ENCODE data around the gene KIF17.
A peak's percentile ranks its signal among the peaks of the same experiment; 100 is the strongest.
"Not testable (repeated sequence)": the region's sequence is repeated elsewhere in the genome, so short reads cannot be mapped to it uniquely, and the experiment has no call there.

Gene KIF17

DNA sequence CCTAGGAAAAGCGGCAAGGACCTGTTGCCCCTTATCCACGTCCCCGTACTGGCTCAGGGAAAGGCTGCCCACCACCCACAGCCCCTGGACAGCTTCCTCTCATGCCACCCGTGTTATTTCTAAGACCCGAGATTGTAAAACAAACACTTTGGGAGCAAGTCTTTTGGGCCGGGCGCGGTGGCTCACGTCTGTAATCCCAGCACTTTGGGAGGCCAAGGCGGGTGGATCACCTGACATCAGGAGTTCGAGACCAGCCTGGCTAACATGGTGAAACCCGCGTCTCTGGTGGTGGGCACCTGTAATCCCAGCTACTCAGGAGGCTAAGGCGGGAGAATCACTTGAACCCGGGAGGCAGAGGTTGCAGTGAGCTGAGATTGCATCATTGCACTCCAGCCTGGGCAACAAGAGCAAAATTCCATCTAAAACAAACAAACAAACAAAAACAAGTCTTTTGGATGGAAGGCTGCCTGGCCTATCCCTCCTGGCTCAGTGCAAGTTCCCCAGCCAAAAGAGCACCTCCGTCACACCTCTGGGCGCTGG lies 606 bp upstream of the KIF17 start:
- Histone ChIP-seq H3K9ac (ENCODE audit: low read depth, low read length) (peak overlapping the region; percentile 26), H3K4me3 (ENCODE audit: low read length) (peak overlapping the region; percentile 70), H3K4me2 (ENCODE audit: low read length) (peak overlapping the region; percentile 86)
- H3K36me3 ChIP-seq (ENCODE audit: insufficient read depth, low read length); H3K4me1 ChIP-seq (ENCODE audit: control insufficient read depth, insufficient read depth, low read length); H3K27me3 ChIP-seq (ENCODE audit: control insufficient read depth, insufficient read depth, low read length); H3K9me3 ChIP-seq (replicated peaks; ENCODE audit: low read length): not testable (repeated sequence)

- no peak overlapping the region for H3K4me2 ChIP-seq (ENCODE audit: low read length)
- no peak overlapping the region for H3K9ac ChIP-seq (ENCODE audit: low read depth, low read length)
- H3K4me3 ChIP-seq (ENCODE audit: low read length) = no peak overlapping the region
- H3K27me3 ChIP-seq (ENCODE audit: control insufficient read depth, insufficient read depth, low read length) = peaks cover 9% of the 10 kb centered on the region
- H3K36me3 ChIP-seq (ENCODE audit: insufficient read depth, low read length) = no peaks in the 10 kb centered on the region
- H3K4me1 ChIP-seq (ENCODE audit: control insufficient read depth, insufficient read depth, low read length) = peaks cover 4% of the 10 kb centered on the region
- H3K9me3 ChIP-seq (replicated peaks; ENCODE audit: low read length) = no peaks in the 10 kb centered on the region
Observed at GRCh38 chr1:20716232-20716631, 1.6 kb downstream of the KIF17 start.

DNA sequence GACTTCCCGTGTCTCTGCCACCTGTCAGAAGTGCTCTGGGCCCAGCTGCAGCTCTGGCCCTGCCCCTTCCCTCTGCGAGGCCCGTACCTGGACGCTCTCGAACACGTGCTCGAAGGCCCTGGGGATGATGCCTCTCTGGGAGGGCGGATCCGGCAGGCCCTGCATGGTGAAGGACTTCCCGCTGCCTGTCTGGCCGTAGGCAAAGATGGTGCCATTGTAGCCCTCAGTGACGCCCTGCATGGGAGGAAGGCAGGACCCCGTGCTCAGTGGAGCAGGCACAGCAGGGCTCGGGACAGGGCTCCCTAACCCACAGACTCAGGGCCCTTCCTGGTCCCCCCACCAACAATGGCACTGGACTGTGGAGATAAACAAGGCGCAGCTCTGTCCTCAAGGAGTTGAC lies 2.4 kb downstream of the KIF17 start:
- no peaks in the 10 kb centered on the region for H3K36me3 ChIP-seq (ENCODE audit: insufficient read depth, low read length)
- no peak overlapping the region for H3K4me3 ChIP-seq (ENCODE audit: low read length)
- no peaks in the 10 kb centered on the region for H3K9me3 ChIP-seq (replicated peaks; ENCODE audit: low read length)
- H3K27me3 ChIP-seq (ENCODE audit: control insufficient read depth, insufficient read depth, low read length) = peaks cover 9% of the 10 kb centered on the region
- no peak overlapping the region for H3K9ac ChIP-seq (ENCODE audit: low read depth, low read length)
- peaks cover 4% of the 10 kb centered on the region for H3K4me1 ChIP-seq (ENCODE audit: control insufficient read depth, insufficient read depth, low read length)
- H3K4me2 ChIP-seq (ENCODE audit: low read length) = no peak overlapping the region

DNA sequence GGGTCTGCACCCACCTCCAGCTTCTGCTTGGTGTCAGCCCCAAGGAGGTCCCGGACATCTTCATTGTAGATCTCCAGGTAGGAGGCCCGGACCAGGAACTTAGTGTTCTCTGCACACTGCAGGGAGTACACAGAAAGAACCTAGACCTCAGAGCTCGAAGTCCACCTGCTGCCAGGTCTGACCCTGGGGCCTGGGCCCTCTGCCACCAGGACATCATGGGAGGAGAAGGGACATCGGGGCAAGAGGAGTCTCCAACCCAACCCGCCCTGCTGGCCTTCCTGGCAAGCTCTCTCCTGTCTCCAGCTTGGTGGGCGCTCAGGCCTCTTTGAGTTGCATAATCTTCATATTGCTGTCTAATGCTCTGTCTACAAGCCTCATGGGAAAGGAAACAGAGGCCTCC lies 4.4 kb downstream of the KIF17 start:
- no peaks in the 10 kb centered on the region for H3K9me3 ChIP-seq (replicated peaks; ENCODE audit: low read length)
- H3K36me3 ChIP-seq (ENCODE audit: insufficient read depth, low read length) = no peaks in the 10 kb centered on the region
- peaks cover 12% of the 10 kb centered on the region for H3K27me3 ChIP-seq (ENCODE audit: control insufficient read depth, insufficient read depth, low read length)
- H3K4me1 ChIP-seq (ENCODE audit: control insufficient read depth, insufficient read depth, low read length) = peaks cover 4% of the 10 kb centered on the region
- H3K9ac ChIP-seq (ENCODE audit: low read depth, low read length) = no peak overlapping the region
- H3K4me2 ChIP-seq (ENCODE audit: low read length) = no peak overlapping the region
- no peak overlapping the region for H3K4me3 ChIP-seq (ENCODE audit: low read length)

- Histone ChIP-seq H3K4me2 (ENCODE audit: low read length) (no peak overlapping the region), H3K4me3 (ENCODE audit: low read length) (no peak overlapping the region), H3K9ac (ENCODE audit: low read depth, low read length) (no peak overlapping the region)
Observed at GRCh38 chr1:20712215-20712577, 5.6 kb downstream of the KIF17 start.

GRCh38 chr1:20711285-20712214 lies 6.3 kb downstream of the KIF17 start:
- no peaks in the 10 kb centered on the region for H3K9me3 ChIP-seq (replicated peaks; ENCODE audit: low read length)
- H3K36me3 ChIP-seq (ENCODE audit: insufficient read depth, low read length) = no peaks in the 10 kb centered on the region
- no peak overlapping the region for H3K9ac ChIP-seq (ENCODE audit: low read depth, low read length)
- no peak overlapping the region for H3K4me3 ChIP-seq (ENCODE audit: low read length)
- no peaks in the 10 kb centered on the region for H3K4me1 ChIP-seq (ENCODE audit: control insufficient read depth, insufficient read depth, low read length)
- peaks cover 6% of the 10 kb centered on the region for H3K27me3 ChIP-seq (ENCODE audit: control insufficient read depth, insufficient read depth, low read length)
- no peak overlapping the region for H3K4me2 ChIP-seq (ENCODE audit: low read length)

More at GRCh38 chr1:20712215-20712577, 5.6 kb downstream of the KIF17 start:
- Histone ChIP-seq H3K9me3 (replicated peaks; ENCODE audit: low read length) (no peaks in the 10 kb centered on the region), H3K36me3 (ENCODE audit: insufficient read depth, low read length) (no peaks in the 10 kb centered on the region), H3K27me3 (ENCODE audit: control insufficient read depth, insufficient read depth, low read length) (peaks cover 10% of the 10 kb centered on the region), H3K4me1 (ENCODE audit: control insufficient read depth, insufficient read depth, low read length) (peaks cover under 1% of the 10 kb centered on the region)

GRCh38 chr1:20710469-20711284 lies 7.1 kb downstream of the KIF17 start:
- no peaks in the 10 kb centered on the region for H3K9me3 ChIP-seq (replicated peaks; ENCODE audit: low read length)
- no peak overlapping the region for H3K9ac ChIP-seq (ENCODE audit: low read depth, low read length)
- H3K4me2 ChIP-seq (ENCODE audit: low read length) = no peak overlapping the region
- no peak overlapping the region for H3K4me3 ChIP-seq (ENCODE audit: low read length)
- no peaks in the 10 kb centered on the region for H3K4me1 ChIP-seq (ENCODE audit: control insufficient read depth, insufficient read depth, low read length)
- H3K27me3 ChIP-seq (ENCODE audit: control insufficient read depth, insufficient read depth, low read length) = peaks cover 3% of the 10 kb centered on the region
- H3K36me3 ChIP-seq (ENCODE audit: insufficient read depth, low read length) = no peaks in the 10 kb centered on the region

DNA sequence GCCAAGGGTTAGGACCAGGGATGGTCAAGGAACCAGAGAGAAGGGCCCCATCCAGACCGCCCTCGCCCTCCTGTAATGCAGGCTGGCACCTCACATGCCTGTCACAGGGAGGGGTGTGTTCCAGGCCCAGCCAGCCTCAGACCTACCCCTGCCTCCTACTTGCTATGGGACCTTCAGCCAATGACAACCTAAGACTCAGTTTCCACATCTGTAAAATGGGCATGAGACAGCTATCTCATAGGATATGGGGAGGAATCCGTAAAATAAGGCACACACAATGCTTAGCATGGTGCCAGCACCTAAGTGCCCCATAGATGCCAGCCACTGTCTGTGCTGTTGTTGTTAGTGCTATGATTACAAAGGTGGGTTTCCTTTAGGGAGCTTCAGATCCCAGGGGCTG lies 7.9 kb downstream of the KIF17 start:
- Histone ChIP-seq H3K9ac (ENCODE audit: low read depth, low read length) (no peak overlapping the region), H3K4me2 (ENCODE audit: low read length) (no peak overlapping the region), H3K36me3 (ENCODE audit: insufficient read depth, low read length) (no peaks in the 10 kb centered on the region), H3K4me1 (ENCODE audit: control insufficient read depth, insufficient read depth, low read length) (no peaks in the 10 kb centered on the region), H3K27me3 (ENCODE audit: control insufficient read depth, insufficient read depth, low read length) (peaks cover 3% of the 10 kb centered on the region), H3K9me3 (replicated peaks; ENCODE audit: low read length) (no peaks in the 10 kb centered on the region), H3K4me3 (ENCODE audit: low read length) (no peak overlapping the region)

GRCh38 chr1:20708891-20709290 lies 8.9 kb downstream of the KIF17 start:
- no peaks in the 10 kb centered on the region for H3K9me3 ChIP-seq (replicated peaks; ENCODE audit: low read length)
- peaks cover 3% of the 10 kb centered on the region for H3K27me3 ChIP-seq (ENCODE audit: control insufficient read depth, insufficient read depth, low read length)
- H3K4me1 ChIP-seq (ENCODE audit: control insufficient read depth, insufficient read depth, low read length) = no peaks in the 10 kb centered on the region
- H3K4me2 ChIP-seq (ENCODE audit: low read length) = no peak overlapping the region
- no peak overlapping the region for H3K9ac ChIP-seq (ENCODE audit: low read depth, low read length)
- H3K36me3 ChIP-seq (ENCODE audit: insufficient read depth, low read length) = no peaks in the 10 kb centered on the region
- H3K4me3 ChIP-seq (ENCODE audit: low read length) = no peak overlapping the region

GRCh38 chr1:20708057-20708456 lies 9.8 kb downstream of the KIF17 start:
- no peak overlapping the region for H3K9ac ChIP-seq (ENCODE audit: low read depth, low read length)
- H3K4me1 ChIP-seq (ENCODE audit: control insufficient read depth, insufficient read depth, low read length) = no peaks in the 10 kb centered on the region
- H3K9me3 ChIP-seq (replicated peaks; ENCODE audit: low read length) = no peaks in the 10 kb centered on the region
- no peaks in the 10 kb centered on the region for H3K36me3 ChIP-seq (ENCODE audit: insufficient read depth, low read length)
- H3K4me2 ChIP-seq (ENCODE audit: low read length) = no peak overlapping the region
- peaks cover 3% of the 10 kb centered on the region for H3K27me3 ChIP-seq (ENCODE audit: control insufficient read depth, insufficient read depth, low read length)
- H3K4me3 ChIP-seq (ENCODE audit: low read length) = no peak overlapping the region

DNA sequence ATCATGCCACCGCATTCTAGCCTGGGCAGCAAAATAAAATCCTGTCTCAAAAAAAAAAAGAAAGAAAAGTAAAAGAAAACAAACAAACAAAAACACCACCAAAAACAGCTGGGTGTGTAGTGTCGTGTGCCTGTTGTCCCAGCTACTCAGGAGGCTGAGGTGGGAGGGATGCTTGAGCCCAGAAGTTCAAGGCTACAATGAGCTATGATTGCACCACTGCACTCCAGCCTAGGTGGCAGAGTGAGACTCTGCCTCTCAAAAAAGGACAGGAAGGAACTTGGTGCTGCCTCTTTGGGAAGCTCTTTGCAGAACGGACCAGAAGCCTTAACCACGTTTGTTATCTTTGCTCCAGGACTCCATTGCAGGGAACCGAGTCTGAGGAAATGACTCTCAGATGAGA lies 11.0 kb downstream of the KIF17 start:
- H3K4me3 ChIP-seq (ENCODE audit: low read length) = no peak overlapping the region
- H3K27me3 ChIP-seq (ENCODE audit: control insufficient read depth, insufficient read depth, low read length) = peaks cover 3% of the 10 kb centered on the region
- H3K36me3 ChIP-seq (ENCODE audit: insufficient read depth, low read length) = no peaks in the 10 kb centered on the region
- no peak overlapping the region for H3K4me2 ChIP-seq (ENCODE audit: low read length)
- H3K9ac ChIP-seq (ENCODE audit: low read depth, low read length) = no peak overlapping the region
- no peaks in the 10 kb centered on the region for H3K4me1 ChIP-seq (ENCODE audit: control insufficient read depth, insufficient read depth, low read length)
- no peaks in the 10 kb centered on the region for H3K9me3 ChIP-seq (replicated peaks; ENCODE audit: low read length)

Measured in skeletal muscle satellite cell (primary cell).